GM18499 (cell line): ENCODE measurements around the gene JDP2.

Experiments
- ATAC-seq: cut with Tn5 transposase; IDR thresholded peaks from one replicate; pipeline ENCODE4 v1.9.1; 2021; ENCODE audit warnings: moderate number of reproducible peaks; ENCODE audit not compliant: insufficient read depth, unreplicated experiment

Gene JDP2

DNA sequence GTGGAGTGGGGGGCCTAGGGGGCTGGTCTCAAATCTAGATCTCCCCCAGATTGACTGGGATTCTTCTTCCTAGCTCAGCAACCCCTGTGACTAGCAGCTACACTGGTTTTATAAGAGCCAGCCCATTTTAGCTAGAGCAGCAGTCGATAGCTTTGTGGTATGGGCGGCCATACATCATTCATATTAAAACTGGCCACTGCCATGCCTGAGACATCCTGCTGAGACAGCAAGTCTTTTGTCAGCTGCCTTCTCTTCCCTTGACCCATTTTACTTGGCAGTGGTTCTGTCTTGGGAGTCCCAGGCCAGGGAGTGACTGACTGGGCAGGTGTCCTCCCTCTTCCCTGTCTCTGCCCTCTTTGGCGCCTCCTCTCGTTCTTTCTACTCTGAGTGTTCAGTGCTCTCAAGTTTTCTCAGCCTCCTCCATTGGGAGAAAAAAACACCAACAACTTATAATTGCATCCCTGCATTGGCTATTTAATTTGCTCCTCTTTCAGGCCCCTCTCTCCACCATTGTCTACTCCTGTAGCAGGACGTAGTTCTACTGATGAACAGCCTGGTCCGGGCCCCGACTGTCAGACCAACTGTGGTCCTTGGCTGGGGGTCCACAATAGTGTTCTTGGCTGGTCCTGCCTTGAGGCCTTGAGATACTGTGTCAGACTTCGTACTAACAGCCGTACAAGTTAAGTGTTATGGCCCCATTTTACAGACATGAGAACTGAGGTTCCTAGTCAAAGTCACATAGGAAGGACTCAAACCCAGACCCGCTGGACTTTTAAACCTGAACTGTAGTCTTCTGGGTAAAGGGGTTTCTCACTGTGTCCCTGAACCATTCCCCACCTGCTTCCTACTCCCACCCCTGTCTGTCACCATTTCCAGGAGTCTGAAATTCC is 18.3 kb upstream of the JDP2 start:
- no peak for ATAC-seq

DNA sequence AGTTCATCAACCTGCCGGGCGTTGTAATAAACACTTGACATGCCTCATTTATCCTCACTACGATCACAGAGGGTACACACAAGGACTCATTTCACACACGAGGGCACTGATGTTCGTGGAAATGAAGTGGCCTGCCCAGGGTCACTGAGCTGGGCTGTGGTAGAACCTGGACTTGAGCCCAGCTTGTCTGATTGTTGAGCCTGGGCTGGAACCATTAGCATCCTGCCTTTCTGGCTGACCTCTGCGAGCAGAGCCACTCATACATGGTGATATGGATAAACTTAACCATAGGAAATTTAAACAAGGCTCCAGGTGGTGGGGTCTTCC is 16.6 kb upstream of the JDP2 start:
- ATAC-seq, result no peak

DNA sequence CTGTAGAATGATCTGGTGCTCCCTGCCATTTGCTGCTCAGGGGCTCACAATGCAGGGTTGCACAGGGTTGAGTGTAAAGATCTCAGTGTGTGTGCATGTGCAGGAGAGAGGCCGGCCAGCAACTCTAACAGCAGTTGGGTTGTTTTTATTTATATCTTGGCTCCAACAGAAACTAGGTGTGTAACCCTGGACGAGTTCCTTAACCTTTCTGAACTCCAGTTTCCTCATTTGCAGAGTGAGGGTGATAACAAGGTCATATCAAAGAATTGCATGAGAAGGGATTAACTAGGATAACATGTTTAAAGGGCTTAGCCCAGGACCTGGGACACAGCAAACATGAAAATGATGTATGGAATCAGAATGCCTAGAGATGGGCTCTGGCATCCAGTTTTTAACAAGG is 14.8 kb upstream of the JDP2 start:
- ATAC-seq, result no peak

DNA sequence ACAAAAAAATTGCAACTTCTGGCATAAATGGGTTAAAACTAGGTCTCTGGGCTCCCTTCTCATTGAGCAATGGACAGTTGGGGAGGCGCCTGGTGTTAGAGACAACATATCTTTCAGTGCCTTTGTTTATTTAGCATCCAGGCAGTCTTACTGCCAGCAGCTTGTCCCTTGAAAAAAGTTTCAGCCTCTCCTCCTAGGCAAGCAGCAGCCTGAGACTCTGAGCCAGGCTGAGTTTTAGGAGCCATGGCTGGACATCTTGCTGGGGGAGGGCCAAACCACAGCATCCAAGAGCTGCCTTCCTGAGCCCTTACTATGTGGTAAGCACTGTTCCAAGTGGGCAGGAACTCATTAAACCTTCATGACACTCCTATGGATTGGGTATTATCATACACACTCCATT is 10.1 kb upstream of the JDP2 start:
- ATAC-seq, result no peak

DNA sequence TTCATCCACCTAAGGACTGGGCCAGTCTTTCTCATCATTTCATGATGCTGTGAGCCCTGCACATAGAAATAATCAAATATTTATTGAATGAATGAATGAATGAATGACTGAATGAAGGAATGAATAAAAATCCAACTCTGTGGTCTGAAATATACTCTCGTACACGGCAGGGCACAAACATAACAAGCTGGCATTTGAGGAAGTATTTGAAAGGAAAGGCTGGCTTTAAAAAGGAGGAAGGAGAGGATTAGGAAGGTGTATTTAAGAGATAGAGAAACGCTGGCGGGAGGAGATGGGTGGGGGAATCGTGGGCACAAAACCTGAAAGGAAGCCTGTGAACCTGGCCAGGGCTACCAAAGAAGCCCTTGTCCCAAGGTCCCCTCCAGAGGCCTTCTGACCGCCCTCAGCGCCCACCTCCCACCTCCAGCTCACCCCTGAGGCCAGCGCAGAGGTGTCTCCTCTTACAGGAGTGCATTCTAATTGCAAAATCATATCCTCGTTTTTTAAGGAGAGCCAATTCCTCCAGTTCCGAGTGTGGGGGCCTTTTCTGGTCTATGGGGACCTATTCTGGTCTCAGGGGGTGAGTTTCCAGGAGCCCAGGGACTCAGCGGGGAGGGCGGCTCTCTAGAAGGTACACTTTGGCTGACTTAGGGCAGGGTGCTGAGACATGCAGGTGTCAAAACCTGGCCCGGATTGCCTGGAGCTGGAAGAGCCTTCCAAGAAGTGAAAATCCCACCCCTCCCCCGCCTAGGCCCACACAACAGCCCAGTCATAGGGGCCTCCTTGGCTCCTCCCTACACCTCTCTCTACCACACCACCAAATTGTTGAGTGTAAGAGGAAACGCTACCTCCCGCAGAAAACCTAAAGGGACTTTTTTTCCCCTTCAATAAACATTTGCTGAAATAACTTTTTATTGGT is 8.7 kb upstream of the JDP2 start:
- no peak for ATAC-seq

DNA sequence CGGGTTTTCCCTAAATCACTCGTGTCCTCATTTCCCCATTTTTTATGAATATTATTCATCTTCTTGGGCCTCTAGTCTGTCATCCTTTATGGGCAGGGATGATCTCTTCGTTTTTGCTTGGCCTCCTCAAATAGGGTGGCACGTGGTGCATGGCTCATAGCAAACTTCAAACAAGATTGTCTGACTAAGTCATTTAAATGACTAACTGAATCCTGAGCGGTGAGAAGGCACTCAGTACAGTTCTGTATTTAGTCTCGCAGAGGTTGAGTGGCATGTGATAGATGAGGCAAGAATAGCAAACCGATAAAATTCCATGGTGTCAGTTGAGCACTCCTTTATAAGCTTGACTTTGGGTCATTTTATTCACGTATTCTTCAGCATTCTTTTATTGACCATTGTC is 5.7 kb upstream of the JDP2 start:
- ATAC-seq, result no peak

DNA sequence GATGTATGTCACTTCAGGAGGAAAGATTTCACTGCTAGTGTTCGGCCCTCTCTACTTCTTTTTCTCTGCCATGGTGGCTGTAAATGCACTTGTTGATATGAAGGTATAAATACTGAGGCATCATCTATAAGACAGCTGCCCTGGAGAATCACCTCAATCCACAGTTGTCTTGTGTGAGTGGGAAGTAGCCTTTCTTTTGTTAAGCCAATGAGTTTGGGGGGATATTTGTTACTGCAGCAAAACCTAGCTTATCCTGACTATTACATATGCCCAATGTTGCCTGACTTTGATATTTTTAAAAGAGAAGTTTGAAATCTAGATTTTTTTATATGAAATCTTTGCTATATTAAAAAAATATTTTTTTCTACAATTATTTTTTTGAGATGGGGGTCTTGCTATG is 3.3 kb upstream of the JDP2 start:
- ATAC-seq, result no peak

DNA sequence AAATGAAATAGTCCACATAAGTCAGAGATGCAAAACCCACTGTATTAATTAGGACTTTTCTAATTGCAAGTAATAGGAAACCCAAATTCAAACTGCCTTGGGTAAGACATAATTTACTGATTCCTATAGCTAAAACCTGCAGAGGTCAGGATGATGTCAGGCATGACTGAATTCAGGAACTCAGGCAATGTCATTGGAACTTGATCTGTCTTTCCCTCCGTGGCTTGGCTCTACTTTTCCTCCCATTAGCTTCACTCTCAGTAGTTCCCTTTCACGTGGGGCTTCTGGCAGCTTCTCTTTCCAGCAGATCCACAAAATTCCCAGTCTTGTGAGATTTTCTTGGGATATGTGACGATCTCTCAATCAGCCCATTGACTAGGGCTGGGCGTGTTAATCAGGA is 2.4 kb upstream of the JDP2 start:
- ATAC-seq, result no peak

DNA sequence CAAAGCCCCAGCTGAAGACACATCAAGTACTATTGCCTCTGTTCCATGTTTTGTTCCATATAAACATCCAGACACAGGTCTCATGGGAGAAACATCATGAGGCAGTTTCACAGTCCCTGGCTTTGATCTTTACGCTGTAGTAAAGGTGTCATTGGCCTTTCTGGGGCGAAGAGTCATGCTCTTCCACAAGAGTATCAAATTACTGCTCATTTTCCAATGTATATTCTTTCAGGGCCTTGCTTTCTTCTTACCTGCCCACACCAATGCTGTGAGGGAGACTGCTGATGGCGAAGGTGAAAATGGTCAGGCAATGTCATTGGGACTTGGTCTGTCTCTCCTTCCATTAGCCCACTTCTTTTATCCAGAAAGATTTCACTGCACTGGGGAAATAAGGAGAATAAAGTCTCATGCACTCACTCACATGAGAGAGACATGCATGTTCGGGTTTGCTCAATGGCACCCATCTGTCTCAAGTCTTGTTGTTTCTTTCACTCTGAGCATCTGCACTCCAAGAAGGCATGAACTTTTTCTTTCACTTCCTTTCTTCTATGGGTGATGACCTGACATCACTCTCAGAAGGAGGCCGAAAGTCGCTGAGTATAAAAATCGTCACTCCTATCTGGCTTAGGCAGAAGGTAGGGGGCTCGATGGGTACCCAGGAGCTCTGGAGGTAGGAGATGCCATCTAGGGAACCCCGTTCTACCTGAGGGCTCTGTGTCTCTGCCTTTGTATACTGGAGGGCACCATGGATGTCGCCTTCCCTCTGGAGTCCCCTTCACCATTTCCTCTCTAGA is 1.3 kb upstream of the JDP2 start:
- ATAC-seq, result no peak

DNA sequence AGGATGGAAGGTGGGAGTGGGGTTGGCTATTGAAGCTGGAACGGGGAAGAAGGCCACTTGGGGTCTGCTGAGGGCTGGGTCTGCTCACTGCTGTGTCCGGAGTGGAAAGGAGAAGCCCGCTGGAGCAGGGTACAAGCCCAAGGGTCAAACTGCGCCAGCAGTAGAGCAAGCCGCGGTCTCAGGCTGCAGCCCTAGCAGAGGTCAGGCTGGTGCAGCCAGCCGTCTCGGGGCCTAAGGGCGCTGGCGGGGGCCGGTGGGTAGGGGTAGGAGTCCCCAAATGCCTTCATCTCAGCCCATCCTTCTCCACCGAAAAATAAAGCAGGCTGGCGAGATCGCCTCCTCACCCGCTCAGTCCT is 718 bp upstream of the JDP2 start:
- ATAC-seq, result no peak

DNA sequence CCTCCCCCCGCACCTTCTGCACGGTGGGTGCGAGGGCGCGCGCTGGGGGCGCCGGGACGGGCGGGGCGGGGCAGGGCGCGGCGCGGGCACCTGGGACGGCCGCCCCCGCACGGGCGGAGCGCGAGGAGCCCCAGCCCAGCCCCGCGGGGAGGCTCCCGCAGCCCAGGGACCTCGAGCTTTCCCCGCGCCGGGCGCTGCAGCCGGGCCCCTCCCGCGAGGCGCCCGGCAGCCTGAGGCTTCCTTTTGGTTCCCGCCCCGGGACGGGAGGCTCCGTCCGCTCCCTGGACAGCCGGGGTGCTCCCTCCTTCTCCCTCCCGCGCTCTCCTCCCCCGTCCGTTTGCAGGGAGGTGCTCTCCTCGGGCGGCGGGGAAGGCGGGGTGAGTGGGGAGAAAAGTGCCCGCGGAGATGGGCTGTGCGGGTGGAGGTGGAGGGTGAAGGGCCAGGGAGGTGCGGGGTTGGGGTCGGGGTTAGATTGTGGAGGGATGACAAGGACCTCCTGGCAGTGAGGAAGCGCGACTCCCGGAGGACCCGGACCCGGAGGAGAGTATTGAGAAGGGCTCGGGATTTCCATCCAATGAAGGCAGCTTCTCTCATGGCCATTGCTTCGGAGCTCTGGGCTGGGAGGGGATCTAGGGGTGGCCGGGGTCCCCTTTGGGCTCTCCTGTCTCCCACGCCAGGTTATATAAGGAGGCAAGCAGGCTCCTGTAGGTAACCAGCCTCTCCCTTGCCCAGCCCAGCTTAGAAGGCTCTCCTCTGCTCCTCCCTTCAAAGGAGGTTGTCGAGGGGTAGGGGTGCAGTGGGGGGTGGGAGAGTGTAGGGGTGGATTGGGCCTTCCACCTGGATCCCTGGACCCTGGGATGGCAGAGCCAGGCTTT is 645 bp downstream of the JDP2 start:
- no peak for ATAC-seq

DNA sequence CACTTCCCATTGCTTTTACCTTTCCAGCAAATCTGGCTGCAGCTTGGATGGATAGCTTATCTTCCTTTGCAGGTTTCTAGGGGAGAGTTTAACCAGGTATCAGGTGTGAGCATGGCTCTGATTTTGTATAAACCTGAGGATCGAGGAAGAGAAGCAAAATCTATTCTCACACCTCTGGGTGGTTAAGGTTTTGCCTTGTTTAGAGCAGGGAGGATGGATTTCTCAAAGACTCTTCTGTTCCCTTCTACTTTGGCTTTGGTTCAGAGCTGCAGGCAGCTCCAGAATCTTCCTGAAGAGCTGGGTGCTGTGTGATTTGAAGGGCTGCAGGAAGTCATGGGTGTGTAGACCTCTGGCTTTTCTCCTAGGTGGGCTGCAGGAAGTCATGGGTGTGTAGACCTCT is 1.7 kb downstream of the JDP2 start:
- ATAC-seq, result no peak

DNA sequence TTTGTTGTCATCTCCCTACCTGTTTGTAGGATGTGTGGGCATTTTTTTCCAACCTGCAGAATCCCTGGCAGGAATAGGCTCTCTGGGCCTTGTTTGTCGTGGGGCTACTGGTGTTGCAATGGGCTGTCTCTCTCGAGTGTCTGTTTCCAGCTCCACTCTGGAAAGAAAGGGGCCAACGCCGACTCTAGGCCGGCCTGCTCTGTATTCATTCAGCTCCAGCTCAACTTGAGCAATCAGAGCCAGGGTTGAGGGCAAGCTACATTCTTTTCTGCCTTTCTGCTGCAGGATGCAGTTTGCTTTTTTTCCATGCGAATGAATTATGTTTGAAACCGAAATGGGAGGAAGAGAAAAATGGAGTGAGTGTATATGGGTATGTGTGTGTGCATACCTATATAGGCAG is 2.3 kb downstream of the JDP2 start:
- ATAC-seq, result no peak

DNA sequence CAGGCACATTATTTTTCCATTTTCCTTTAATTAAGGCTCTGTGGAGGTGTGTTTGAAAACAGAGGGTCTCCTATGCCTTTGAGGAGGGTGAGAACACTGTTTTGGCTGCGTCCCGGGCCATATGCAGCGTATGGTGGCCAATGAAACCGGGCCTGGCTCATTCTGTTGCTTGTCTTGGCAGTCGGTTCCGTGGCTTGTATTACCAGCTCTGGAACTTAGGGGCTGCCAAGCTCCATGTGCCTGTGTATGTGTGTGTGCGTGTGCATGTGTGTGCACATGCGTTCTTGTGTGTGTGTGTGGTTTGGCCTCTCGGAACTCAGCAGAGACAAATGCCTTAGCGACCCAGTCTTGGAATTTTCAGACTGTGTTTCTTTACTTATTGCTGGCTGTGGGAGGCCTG is 2.7 kb downstream of the JDP2 start:
- ATAC-seq, result no peak

DNA sequence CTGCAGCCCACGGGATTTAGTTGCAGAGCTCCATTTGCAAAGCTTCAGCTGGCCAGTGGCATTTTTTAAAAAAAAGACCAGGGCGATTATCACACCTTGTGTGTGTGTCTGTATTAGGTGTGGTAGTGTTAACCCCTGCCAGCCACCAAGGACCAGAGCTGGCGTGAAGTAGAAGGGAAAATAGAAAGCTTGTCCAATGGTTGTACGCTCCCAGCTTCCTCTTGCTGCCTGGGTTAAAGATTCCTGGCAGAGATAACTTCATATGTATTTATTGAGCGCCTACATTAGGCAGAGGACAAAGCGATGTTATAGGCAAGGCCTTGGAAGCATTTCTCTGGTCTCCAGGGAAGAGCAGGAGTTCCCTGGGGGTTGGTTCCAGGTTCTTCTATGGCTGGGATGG is 3.2 kb downstream of the JDP2 start:
- ATAC-seq, result no peak

DNA sequence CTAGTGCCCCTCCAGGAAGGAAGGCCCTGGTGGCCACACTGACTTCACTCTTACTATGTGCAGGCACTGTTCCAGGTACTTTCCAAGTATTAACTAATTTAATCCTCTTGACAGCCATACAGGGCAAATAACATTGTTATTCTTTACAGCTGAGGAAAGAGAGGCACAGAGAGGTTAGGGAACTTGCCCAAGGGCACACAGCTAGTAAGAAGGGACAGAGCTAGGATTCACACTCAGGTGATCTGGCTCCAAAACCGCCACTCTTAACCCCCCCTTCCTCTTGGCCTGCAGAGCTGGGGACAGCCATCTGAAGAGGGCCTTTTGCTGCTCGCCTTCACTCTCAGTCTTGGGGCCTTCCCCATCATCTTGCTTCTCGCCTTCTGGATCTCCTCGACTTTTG is 4.0 kb downstream of the JDP2 start:
- no peak for ATAC-seq

DNA sequence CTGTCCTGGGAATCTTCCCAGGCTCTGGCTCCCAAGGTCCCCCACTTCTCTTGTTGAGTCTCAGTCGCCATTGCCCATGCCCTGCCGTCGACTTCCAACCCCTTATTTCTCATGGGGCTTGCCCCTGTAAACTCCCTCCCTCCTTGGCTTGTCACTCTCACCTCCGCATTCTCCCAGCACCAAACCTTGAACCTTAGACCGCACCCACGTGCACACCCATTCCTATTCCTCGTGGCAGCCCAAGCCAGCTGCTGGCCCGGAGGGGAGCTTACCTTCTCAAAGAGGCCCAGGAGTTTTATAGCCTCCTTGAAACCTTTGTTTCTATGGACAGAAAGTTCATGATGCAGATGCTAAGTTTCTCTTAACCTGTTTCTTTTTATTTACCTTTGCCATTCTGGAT is 4.6 kb downstream of the JDP2 start:
- no peak for ATAC-seq

DNA sequence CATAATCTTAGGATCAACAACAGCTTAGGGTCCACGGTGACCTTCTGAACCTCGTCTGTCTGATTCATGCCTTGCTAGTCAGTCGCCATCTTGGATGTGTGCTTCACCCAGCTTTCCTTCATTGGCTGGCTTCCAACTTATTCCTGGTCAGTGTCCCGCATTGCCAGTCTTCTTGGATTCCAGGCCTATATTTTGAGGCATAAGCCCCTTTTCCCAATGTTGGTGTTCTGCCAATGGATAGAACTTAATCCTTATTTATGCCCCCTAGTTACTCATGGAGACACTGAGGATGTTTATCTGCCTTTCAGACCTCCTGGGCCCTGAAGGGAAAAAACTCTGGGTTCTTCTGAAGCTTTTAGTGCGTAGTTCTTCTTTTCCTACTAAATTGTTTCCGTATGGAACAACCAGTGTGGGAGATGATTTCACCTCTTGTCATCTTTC is 5.8 kb downstream of the JDP2 start:
- no peak for ATAC-seq

DNA sequence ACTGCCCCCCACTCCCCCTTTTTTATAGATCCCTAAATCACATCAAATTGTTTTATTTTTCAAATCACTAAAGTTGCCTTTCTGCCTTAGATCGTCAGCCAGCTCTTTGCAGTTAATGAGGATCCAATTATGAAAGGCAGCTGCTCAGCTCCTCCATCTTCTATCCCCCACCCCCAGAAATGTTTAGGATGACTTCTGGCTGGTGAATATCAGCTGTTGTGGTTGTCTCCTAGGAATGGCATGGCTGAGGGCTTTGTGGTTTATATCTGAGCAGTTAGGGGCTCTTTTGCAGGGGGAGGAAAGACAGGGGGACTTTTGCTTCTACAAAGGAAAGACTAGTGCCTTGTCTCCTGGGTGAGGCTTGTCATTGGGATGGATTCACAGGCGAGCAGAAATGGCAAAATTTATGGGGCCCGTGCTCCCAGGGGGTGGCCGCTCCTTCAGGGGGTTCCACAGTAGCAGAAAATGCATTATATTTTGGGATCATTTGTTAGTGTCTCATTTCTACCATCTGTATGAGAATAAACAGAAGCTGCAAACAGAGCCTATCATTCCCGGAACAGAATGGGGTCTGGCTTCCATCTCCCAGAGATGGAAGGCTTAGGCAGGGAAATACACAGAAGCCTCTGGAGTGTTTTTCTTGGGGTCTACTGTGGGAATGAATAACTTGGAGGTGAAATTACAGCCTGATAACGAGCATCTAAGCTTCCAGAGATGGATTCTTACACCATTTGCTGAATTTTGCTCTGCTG is 6.5 kb downstream of the JDP2 start:
- no peak for ATAC-seq
